Tibial artery (tissue), 4 donors: ENCODE data around the gene STN1.
A peak's percentile ranks its signal among the peaks of the same experiment; 100 is the strongest.

Experiments used
- DNase-seq, 2 donors: peaks; one replicate each; pipeline ENCODE4 v3.0.0-alpha.2; 2019
- H3K27ac ChIP-seq, 2 donors: fragments of 200-600 bp; sonication (generic) in 1 of 2; 1 replicate in 1 of 2; 2 replicates in 1 of 2; pipeline ENCODE4 v1.5.1; 2018 to 2019; ENCODE audit warnings: mild to moderate bottlenecking in 1 of 2
- H3K27me3 ChIP-seq, 2 donors: fragments of 200-600 bp; sonication (generic) in 1 of 2; one replicate each; pipeline versions ENCODE4 v1.5.1 to v1.6.0; 2016 to 2019
- H3K36me3 ChIP-seq, 3 donors: fragments of 200-600 bp; sonication (generic) in 2 of 3; one replicate each; pipeline ENCODE4 v1.5.1; 2016 to 2019; ENCODE audit warnings: mild to moderate bottlenecking in 2 of 3
- H3K4me1 ChIP-seq, 4 donors: fragments of 200-600 bp; sonication (generic) in 2 of 4; 1 replicate in 3 of 4; 2 replicates in 1 of 4; pipeline ENCODE4 v1.5.1; 2016 to 2019
- H3K4me3 ChIP-seq, 2 donors: fragments of 200-600 bp; sonication (generic) in 1 of 2; 1 replicate in 1 of 2; 2 replicates in 1 of 2; pipeline ENCODE4 v1.5.1; 2018 to 2019; ENCODE audit warnings: mild to moderate bottlenecking in 2 of 2
- H3K9me3 ChIP-seq, 3 donors: fragments of 200-600 bp; sonication (generic) in 1 of 3; one replicate each; pipeline ENCODE4 v1.5.1; 2016 to 2019
- intact Hi-C: fragments of 100-400 bp; cut with DNase I; formaldehyde crosslinking; loops from one replicate; pipeline ENCODE4 v1.15.0; 2023; ENCODE audit warnings: low total_unique reads
- TF ChIP-seq, protein P1 (sequence below), 2 experiments: fragments of 200-600 bp in 1 of 2; fragments of 450-650 bp in 1 of 2; IDR thresholded peaks; one replicate each; pipeline ENCODE4 v1.5.1; 2017 to 2019; ENCODE audit warnings: antibody characterized with exemption in 2 of 2, mild to moderate bottlenecking in 1 of 2, moderate library complexity in 1 of 2

STN1 gene

DNA sequence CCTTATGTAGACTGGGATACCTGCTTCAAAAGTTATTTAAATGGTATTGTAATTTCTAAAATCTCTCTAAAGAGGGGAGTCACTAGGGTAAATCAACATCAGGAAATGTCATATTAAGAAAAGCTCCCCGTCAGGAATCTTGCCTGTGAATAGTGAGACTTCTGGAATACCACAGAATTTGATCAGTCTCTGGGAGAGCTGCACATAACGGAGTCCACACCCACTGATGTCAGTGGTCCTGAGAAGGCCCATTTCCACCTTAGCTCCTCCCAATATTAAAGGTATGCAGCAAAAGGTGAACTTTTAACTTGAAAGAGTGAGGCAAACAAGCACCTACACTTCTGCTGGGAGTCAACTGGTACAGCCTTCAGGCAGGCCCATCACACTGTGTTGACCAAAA lies 27.3 kb downstream of the STN1 start:
- no peak overlapping the region for H3K27ac ChIP-seq
- no peaks in the 10 kb centered on the region for H3K27me3 ChIP-seq
- H3K4me1 ChIP-seq, result peaks cover 0 to 36% (median 26%) of the 10 kb centered on the region in 4 donors
- H3K36me3 ChIP-seq, result peaks cover 12 to 39% (median 22%) of the 10 kb centered on the region in 3 donors
- TF ChIP-seq, protein P1, sequence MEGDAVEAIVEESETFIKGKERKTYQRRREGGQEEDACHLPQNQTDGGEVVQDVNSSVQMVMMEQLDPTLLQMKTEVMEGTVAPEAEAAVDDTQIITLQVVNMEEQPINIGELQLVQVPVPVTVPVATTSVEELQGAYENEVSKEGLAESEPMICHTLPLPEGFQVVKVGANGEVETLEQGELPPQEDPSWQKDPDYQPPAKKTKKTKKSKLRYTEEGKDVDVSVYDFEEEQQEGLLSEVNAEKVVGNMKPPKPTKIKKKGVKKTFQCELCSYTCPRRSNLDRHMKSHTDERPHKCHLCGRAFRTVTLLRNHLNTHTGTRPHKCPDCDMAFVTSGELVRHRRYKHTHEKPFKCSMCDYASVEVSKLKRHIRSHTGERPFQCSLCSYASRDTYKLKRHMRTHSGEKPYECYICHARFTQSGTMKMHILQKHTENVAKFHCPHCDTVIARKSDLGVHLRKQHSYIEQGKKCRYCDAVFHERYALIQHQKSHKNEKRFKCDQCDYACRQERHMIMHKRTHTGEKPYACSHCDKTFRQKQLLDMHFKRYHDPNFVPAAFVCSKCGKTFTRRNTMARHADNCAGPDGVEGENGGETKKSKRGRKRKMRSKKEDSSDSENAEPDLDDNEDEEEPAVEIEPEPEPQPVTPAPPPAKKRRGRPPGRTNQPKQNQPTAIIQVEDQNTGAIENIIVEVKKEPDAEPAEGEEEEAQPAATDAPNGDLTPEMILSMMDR (IDR thresholded peaks at IDR 0.05), result no peak
- no peaks in the 10 kb centered on the region for H3K9me3 ChIP-seq
- DNase-seq, result no peak
- intact Hi-C loops, result loop anchor here (10.0 kb wide), 2 partner anchors 234 to 314 kb away; partner anchors contain the start of gene SFR1
- H3K4me3 ChIP-seq, result no peak overlapping the region

DNA sequence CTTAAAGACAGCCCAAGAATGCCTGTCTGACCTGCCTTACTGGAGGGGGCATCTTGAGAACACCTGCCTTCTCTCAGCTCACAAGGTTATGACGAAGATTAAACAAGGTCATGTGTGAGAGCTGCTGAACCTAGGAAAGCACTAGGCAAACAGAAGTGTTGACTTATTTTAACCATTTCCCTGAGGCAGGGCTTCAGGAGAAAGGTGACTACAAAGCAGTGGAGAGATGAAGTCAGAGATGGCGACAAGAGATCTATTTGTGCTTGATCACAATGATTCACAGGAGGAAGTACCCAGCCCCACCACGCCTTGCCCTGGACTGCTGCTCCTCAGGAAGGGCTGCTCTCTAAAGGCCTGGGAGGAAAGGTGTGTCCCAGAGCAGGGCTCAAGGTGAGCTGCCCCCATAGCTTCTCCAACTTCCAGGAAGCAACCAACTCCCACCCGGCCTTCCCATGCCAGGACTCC lies 27.8 kb downstream of the STN1 start:
- H3K36me3 ChIP-seq, result peaks cover 12 to 35% (median 22%) of the 10 kb centered on the region in 3 donors
- peaks cover 0 to 37% (median 27%) of the 10 kb centered on the region in 4 donors for H3K4me1 ChIP-seq
- intact Hi-C loops, result loop anchor here (10.0 kb wide), 2 partner anchors 235 to 315 kb away; partner anchors contain the start of gene SFR1
- no peaks in the 10 kb centered on the region for H3K9me3 ChIP-seq
- no peaks in the 10 kb centered on the region for H3K27me3 ChIP-seq
- TF ChIP-seq, protein P1 (IDR thresholded peaks at IDR 0.05), result no peak
- H3K27ac ChIP-seq, result no peak overlapping the region
- DNase-seq, result no peak
- H3K4me3 ChIP-seq, result no peak overlapping the region

DNA sequence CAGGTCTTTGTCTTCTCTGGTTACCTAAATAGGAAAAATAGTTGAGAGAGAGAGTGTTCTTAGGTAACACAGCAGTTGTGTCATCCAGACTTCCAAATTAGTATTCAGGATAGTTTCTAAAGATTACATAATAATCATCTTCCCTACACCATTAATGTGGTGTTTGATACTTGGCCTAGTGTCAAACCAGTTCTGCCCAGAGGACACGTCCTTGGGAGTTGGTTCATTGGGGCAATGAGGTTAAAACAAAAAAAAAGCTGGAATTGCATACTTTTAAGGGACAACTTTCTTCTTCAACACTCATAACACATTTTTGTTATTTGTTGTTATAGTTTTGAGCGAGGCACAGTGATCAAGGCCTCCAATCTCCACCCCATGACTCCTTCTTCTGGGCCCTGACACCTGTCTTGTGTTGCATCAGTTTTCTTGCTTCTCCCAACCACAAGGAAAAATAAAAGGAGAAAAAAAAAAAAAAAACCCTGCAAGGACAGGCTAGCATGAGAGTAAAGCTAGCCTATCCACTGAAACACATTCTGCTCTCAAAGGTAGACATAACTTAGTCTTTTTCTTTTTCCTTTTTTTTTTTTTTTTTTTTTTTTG lies 28.8 kb downstream of the STN1 start:
- no peaks in the 10 kb centered on the region for H3K27me3 ChIP-seq
- TF ChIP-seq, protein P1 (IDR thresholded peaks at IDR 0.05), result no peak
- no peak overlapping the region for H3K4me3 ChIP-seq
- H3K27ac ChIP-seq, result peak overlapping the region; percentile 58 to 64
- H3K9me3 ChIP-seq, result no peaks in the 10 kb centered on the region
- intact Hi-C loops, result no loop called here
- no peak for DNase-seq
- peaks cover 12 to 34% (median 22%) of the 10 kb centered on the region in 3 donors for H3K36me3 ChIP-seq
- peaks cover 0 to 31% (median 26%) of the 10 kb centered on the region in 4 donors for H3K4me1 ChIP-seq

DNA sequence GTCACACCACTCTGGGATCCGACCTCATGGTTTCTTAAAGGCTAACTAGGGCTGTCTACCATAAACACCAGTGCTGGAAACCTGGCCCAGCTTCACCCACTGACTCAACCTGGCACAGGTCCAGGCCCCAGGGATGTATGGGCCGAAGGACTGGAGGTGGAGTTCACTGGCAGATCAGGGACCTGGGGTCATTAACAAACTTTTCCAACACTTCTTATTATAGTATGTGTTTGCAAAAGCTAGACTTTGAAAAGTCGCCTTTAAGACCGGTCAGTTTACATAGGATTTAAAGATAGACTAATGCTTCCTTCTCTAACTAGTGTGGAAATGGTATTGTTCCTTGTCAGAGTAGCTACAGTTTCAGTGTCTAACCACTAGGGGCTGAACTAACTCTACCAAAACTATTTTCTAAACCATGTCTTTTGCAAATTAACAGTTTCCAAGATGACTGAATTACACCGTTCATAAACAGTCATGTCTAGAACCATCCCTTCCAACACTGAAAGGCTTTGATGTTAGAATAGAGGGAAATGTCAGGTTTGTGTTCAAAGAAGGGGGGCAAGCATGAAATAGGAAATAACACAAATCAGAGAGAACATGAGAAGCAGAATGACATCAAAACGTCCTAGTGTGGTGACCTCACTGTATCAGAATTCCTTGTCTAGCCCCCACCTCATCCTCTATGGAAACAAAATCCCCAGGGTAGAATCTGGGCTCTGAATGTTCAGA lies 29.7 kb downstream of the STN1 start:
- Histone ChIP-seq H3K36me3 (peaks cover 12 to 29% (median 22%) of the 10 kb centered on the region in 3 donors), H3K9me3 (no peaks in the 10 kb centered on the region), H3K27me3 (no peaks in the 10 kb centered on the region), H3K4me3 (no peak overlapping the region), H3K27ac (peak overlapping the region; percentile 58 to 64), H3K4me1 (peaks cover 0 to 25% (median 21%) of the 10 kb centered on the region in 4 donors)
- intact Hi-C loops, result no loop called here
- DNase-seq, result peak; percentile 75 to 88
- TF ChIP-seq, protein P1 (IDR thresholded peaks at IDR 0.05), result peak; percentile 81 to 94

DNA sequence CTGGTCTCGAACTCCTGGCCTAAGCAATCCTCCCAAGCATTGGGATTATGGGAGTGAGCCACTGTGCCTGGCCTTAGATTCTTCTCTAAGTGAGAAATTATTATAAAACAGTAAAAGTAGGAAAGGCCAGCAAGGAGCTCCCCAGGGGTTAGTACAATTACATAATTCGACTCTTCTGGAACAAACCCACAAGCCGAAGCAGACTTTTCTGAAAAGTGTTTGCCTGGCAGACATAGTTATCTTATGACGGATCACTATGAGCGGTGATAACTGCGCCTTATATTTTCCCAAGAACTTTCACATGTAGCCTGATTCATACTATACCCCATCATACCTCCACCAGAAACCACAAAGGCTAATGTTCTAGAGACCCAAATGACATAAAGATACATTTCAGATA lies 32.4 kb downstream of the STN1 start:
- intact Hi-C loops, result no loop called here
- Histone ChIP-seq H3K36me3 (peaks cover 25 to 37% (median 27%) of the 10 kb centered on the region in 3 donors), H3K4me1 (peaks cover 0 to 25% (median 21%) of the 10 kb centered on the region in 4 donors), H3K4me3 (no peak overlapping the region), H3K27me3 (no peaks in the 10 kb centered on the region), H3K9me3 (no peaks in the 10 kb centered on the region), H3K27ac (peak overlapping the region; percentile 8 to 64)
- TF ChIP-seq, protein P1 (IDR thresholded peaks at IDR 0.05), result no peak
- peak in 1 of 2 donors; percentile 23 for DNase-seq
